Stomach (tissue), 9 donors: ENCODE data around the gene PCARE. TPM values are rescaled to one million over a fixed set of nuclear protein-coding genes. Genes with fewer than 3 reads are reported as not detected.
A peak's percentile ranks its signal among the peaks of the same experiment; 100 is the strongest.

Source experiments
- DNase-seq, 2 donors: peaks; one replicate each; pipeline versions ENCODE4 v3.0.0 to v3.0.0-alpha.2; 2013 to 2019
- H3K27ac ChIP-seq, 5 donors: fragments of 200-600 bp in 4 of 5; sonication (generic) in 4 of 5; one replicate each; pipeline ENCODE4 v1.5.1; 2013 to 2019; ENCODE audit warnings: mild to moderate bottlenecking in 1 of 5, moderate library complexity in 1 of 5
- H3K27me3 ChIP-seq, 3 donors: fragments of 200-600 bp; sonication (generic); one replicate each; pipeline ENCODE4 v1.5.1; 2017 to 2019; ENCODE audit warnings: mixed run types in 1 of 3
- H3K36me3 ChIP-seq, 4 donors: fragments of 200-600 bp; sonication (generic); 1 replicate in 3 of 4; 2 replicates in 1 of 4; pipeline ENCODE4 v1.5.1; 2016 to 2019
- H3K4me1 ChIP-seq, 4 donors: fragments of 200-600 bp; sonication (generic); one replicate each; pipeline ENCODE4 v1.5.1; 2016 to 2019
- H3K4me3 ChIP-seq, 4 donors: fragments of 200-600 bp; sonication (generic) in 3 of 4; one replicate each; pipeline ENCODE4 v1.5.1; 2016 to 2019; ENCODE audit warnings: mild to moderate bottlenecking in 1 of 4
- H3K9me3 ChIP-seq, 4 donors: fragments of 200-600 bp; sonication (generic); one replicate each; pipeline ENCODE4 v1.5.1; 2016 to 2019
- EP300 ChIP-seq: sonication (generic); formaldehyde crosslinking; IDR thresholded peaks from one replicate; pipeline ENCODE4 v1.6.1; 2017; ENCODE audit warnings: antibody characterized with exemption
- POLR2A ChIP-seq, 4 donors: fragments of 450-650 bp; IDR thresholded peaks; one replicate each; pipeline ENCODE4 v1.6.1; 2016; ENCODE audit warnings: antibody characterized with exemption in 4 of 4, control low read depth in 2 of 4, mild to moderate bottlenecking in 1 of 4, moderate library complexity in 1 of 4
- POLR2AphosphoS5 ChIP-seq, 3 donors: sonication (generic); formaldehyde crosslinking; IDR thresholded peaks; one replicate each; pipeline ENCODE4 v1.6.1; 2016; ENCODE audit warnings: antibody characterized with exemption in 3 of 3
- WGBS, 5 donors: extraction: QIAGEN DNeasy Blood & Tissue Kit in 3 of 5; methylation state at CpG; one replicate each; pipeline versions ENCODE4 v1.1.5 to v1.1.7; 2013 to 2018; 5-methylcytosine and 5-hydroxymethylcytosine counted together
- intact Hi-C: fragments of 100-400 bp; cut with DNase I; formaldehyde crosslinking; loops from one replicate; pipeline ENCODE4 v1.15.1; 2023; ENCODE audit warnings: low total_unique reads
- polyA plus RNA-seq, 3 donors: library from polyadenylated mRNA; stranded (reverse); fragments of 200-250 nt; gene quantifications; one replicate each; pipeline ENCODE4 v1.2.3, GENCODE V29; 2013
- total RNA-seq, 5 donors: library from RNA; depleted of rRNA; stranded (reverse); fragments of >200 nt; gene quantifications; one replicate each; pipeline versions ENCODE4 v1.1.0 to v1.2.3, GENCODE V29; 2014 to 2016
- TF ChIP-seq, protein P1 (sequence below), 7 experiments: fragments of 450-650 bp in 4 of 7; fragments of 200-600 bp in 3 of 7; sonication (generic) in 3 of 7; IDR thresholded peaks; one replicate each; pipeline ENCODE4 v1.5.1; 2016 to 2019; ENCODE audit warnings: antibody characterized with exemption in 7 of 7, control low read depth in 2 of 7, mild to moderate bottlenecking in 1 of 7
- donor health status: healthy with polysubstance abuse.
- donor health status: Bipolar disorder and iron deficiency.
- donor health status: healthy.

Gene PCARE
- total and polyA plus RNA-seq, 8 donors = 0.06 to 2.9 (median 0.08) TPM; not detected in 5

DNA sequence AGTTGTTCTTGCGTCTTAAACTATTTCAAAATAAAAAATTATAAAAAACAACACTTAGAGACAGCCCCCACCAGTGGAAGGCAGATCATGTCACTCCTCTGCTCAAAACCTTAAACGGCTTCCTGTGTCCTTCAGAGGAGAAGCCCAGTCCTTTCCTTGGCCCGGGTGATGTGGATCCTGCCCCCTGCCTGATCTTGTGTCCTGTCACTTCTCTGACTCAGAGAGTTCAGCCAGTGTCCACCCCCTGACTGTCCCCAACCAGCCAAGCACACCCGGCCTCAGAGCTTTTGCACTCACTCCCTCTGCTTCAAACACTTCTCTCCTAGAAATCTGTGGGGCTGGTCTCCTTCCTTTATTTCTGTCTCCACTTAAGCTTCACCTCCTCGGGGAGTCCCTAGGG is 57.8 kb downstream of the PCARE start:
- Histone ChIP-seq H3K4me1 (peaks cover 15 to 57% (median 16%) of the 10 kb centered on the region in 4 donors), H3K27me3 (no peaks in the 10 kb centered on the region), H3K4me3 (no peak overlapping the region), H3K27ac (peak overlapping the region in 4 of 5 donors; percentile 50 to 67 (median 54)), H3K9me3 (no peaks in the 10 kb centered on the region), H3K36me3 (no peaks in the 10 kb centered on the region)
- WGBS, 5 donors = 58 to 66% (median 63%) methylated on average over 5 of the region's 5 CpGs
- TF ChIP-seq POLR2AphosphoS5 (IDR thresholded peaks at IDR 0.05) (no peak), POLR2A (IDR thresholded peaks at IDR 0.05) (no peak), EP300 (no peak)
- TF ChIP-seq, protein P1, sequence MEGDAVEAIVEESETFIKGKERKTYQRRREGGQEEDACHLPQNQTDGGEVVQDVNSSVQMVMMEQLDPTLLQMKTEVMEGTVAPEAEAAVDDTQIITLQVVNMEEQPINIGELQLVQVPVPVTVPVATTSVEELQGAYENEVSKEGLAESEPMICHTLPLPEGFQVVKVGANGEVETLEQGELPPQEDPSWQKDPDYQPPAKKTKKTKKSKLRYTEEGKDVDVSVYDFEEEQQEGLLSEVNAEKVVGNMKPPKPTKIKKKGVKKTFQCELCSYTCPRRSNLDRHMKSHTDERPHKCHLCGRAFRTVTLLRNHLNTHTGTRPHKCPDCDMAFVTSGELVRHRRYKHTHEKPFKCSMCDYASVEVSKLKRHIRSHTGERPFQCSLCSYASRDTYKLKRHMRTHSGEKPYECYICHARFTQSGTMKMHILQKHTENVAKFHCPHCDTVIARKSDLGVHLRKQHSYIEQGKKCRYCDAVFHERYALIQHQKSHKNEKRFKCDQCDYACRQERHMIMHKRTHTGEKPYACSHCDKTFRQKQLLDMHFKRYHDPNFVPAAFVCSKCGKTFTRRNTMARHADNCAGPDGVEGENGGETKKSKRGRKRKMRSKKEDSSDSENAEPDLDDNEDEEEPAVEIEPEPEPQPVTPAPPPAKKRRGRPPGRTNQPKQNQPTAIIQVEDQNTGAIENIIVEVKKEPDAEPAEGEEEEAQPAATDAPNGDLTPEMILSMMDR (IDR thresholded peaks at IDR 0.05) = no peak
- DNase-seq = no peak
- intact Hi-C loops = no loop called here

DNA sequence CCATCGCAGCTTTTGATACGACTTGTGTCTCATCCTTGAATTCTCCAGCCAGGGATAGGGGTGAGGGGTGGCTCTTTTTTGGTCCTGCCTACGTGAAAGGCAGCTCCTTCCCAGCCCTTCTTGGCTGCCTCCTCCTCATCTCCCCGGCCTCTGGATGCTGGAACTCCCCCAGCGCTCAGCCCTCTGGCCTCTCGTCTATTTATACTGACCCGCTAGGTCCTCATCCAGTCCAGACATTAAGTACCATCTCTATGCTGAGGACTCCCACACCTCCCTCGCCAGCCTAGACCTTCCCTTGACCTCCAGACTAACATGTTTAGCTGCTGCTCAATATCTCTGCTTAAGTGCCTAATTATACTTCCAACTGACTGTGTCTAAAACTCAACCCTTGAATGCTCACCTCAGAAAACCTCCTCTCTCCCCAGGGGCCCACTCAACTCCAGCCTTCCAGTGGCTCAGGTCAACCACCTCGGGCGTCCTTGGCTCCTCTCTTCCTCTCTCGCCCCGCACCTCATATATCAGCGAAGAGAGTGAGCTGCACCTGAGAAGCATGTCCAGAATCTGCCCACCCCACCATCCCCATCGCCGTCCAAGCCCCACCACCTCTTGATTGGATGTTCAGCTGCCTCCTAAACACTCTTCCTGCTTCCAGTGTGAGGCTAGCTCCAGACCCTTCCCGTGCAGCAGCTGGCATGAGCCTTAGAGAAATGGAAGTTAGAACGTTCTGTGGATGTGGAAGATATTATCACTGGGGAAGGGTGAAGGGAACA is 58.4 kb downstream of the PCARE start:
- no peak for DNase-seq
- no peak overlapping the region for H3K4me3 ChIP-seq
- H3K27me3 ChIP-seq = no peaks in the 10 kb centered on the region
- 70 to 83% (median 79%) methylated on average over 17 of the region's 17 CpGs for WGBS, 5 donors
- peaks cover 21 to 63% (median 22%) of the 10 kb centered on the region in 4 donors for H3K4me1 ChIP-seq
- TF ChIP-seq EP300 (no peak), POLR2A (IDR thresholded peaks at IDR 0.05) (no peak), POLR2AphosphoS5 (IDR thresholded peaks at IDR 0.05) (no peak)
- TF ChIP-seq, protein P1 (IDR thresholded peaks at IDR 0.05) = no peak
- no peaks in the 10 kb centered on the region for H3K9me3 ChIP-seq
- H3K27ac ChIP-seq = peak overlapping the region; percentile 18 to 67 (median 54)
- intact Hi-C loops = no loop called here
- H3K36me3 ChIP-seq = no peaks in the 10 kb centered on the region

DNA sequence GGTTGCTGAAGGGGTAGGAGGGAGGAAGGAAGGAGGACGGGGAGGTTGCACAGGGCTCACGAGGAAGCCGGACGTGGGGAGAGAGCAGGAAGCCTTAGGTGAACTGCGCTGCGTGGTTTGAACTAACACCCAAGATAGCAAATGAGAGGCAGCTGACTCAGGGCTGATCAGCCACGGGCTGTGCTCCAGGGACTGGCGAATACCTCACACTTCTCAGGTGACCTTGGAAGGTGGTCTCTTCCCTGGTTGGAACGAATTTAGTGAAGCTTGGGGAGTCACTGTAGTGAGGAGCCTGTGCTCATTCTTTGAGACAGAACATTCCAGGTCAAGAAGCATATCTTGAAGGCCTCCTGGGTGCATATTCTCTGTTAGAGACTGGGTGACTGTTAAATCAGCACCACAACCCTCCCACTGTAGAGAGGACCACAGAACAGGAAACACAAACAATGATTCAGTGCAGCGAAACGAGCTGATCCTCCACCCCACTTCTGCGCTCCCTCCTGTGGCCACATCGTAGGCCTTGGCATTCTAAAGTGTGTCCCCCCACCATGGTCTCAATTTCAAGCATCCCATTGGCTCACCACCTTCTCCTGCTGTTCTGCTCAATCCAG is 59.4 kb downstream of the PCARE start:
- WGBS, 5 donors = 43 to 62% (median 54%) methylated on average over 12 to 13 of the region's 13 CpGs
- Histone ChIP-seq H3K9me3 (no peaks in the 10 kb centered on the region), H3K36me3 (no peaks in the 10 kb centered on the region), H3K27me3 (no peaks in the 10 kb centered on the region), H3K4me1 (peaks cover 23 to 71% (median 30%) of the 10 kb centered on the region in 4 donors), H3K27ac (peak overlapping the region in 4 of 5 donors; percentile 50 to 67 (median 54)), H3K4me3 (peak overlapping the region in 1 of 4 donors; percentile 0)
- peak; percentile 42 to 53 for DNase-seq
- TF ChIP-seq EP300 (no peak), POLR2A (IDR thresholded peaks at IDR 0.05) (no peak), POLR2AphosphoS5 (IDR thresholded peaks at IDR 0.05) (no peak)
- TF ChIP-seq, protein P1 (IDR thresholded peaks at IDR 0.05) = no peak
- intact Hi-C loops = no loop called here

DNA sequence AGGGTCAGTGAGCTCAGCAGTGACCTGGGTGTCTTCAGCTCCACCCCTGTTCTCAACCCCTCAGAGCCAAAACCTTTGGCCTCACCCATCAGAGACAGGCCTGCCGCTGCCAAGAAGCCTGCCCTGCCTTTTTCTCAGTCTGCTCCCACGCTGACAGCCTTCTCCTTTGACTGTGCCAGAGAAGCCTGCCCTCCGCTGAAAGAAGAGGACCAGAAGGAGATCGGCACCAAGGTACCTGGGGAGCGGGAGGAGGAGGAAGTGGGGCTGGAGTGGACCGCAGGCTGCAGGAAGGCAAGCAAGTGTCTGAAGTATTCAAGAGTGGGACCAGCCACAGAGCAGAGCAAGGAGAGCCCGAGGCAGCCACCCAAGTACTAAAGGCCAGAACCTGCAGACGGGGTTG is 60.0 kb downstream of the PCARE start:
- H3K4me1 ChIP-seq = peaks cover 23 to 71% (median 30%) of the 10 kb centered on the region in 4 donors
- DNase-seq = no peak
- intact Hi-C loops = no loop called here
- H3K27ac ChIP-seq = peak overlapping the region in 4 of 5 donors; percentile 37 to 67 (median 52)
- H3K9me3 ChIP-seq = no peaks in the 10 kb centered on the region
- 61 to 86% (median 81%) methylated on average over 8 of the region's 8 CpGs for WGBS, 5 donors
- no peaks in the 10 kb centered on the region for H3K27me3 ChIP-seq
- H3K36me3 ChIP-seq = no peaks in the 10 kb centered on the region
- TF ChIP-seq, protein P1 (IDR thresholded peaks at IDR 0.05) = no peak
- TF ChIP-seq POLR2AphosphoS5 (IDR thresholded peaks at IDR 0.05) = no peak
- TF ChIP-seq EP300 = no peak
- TF ChIP-seq POLR2A (IDR thresholded peaks at IDR 0.05) = no peak
- peak overlapping the region in 1 of 4 donors; percentile 0 for H3K4me3 ChIP-seq
